ENCODE measurements around the gene SNAPC2.

The SNAPC2 gene

DNA sequence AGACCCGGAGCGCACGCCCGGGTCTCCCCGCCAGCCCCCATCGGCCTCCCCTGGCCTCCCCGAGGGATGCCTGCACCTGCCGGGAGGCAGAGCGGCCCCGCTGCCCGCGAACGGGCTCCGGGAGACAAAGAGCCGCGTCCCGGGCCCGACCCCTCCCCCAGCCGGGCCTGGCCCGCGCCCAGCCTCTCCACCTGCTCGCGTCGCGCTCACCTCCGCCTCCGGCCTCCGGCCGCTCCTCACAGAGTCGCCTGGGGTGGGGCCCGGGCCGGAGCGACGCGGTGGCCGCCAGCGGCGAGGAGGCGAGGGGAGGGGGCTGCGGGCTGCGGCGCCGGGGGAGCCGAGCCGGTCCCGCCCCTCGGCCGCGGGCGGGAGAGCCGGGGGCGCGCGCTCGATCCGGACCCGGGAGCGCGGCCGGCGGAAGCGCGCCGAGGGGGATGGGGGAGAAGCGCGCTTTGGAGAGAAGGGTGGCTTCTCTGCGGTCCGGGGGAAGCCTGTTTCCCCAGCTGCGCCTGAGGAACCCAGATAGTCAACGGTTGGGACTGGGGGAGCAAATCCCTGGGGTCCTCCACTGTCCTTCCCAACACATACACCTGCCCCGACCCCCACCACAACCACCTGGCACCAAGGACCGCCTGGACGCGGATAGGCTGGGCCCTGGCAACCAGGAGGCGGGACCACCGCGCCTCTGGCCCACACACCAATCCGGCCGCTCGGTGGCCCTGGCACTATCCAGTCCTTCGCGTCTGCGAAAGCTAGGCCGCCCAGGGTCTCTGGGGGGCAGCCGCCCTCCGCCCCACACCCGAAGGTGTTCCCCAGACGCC lies 45.9 kb upstream of the SNAPC2 start, which contains the start of gene PRR36:
Gene PRR36, minus strand, starts transcription at position 315 of the 821 bp plus-strand sequence. CDS start 701 bp downstream, outside the sequence.
- peak within 1 kb of the TSS; percentile 79 for H3K27ac ChIP-seq
- TF ChIP-seq, protein P1, sequence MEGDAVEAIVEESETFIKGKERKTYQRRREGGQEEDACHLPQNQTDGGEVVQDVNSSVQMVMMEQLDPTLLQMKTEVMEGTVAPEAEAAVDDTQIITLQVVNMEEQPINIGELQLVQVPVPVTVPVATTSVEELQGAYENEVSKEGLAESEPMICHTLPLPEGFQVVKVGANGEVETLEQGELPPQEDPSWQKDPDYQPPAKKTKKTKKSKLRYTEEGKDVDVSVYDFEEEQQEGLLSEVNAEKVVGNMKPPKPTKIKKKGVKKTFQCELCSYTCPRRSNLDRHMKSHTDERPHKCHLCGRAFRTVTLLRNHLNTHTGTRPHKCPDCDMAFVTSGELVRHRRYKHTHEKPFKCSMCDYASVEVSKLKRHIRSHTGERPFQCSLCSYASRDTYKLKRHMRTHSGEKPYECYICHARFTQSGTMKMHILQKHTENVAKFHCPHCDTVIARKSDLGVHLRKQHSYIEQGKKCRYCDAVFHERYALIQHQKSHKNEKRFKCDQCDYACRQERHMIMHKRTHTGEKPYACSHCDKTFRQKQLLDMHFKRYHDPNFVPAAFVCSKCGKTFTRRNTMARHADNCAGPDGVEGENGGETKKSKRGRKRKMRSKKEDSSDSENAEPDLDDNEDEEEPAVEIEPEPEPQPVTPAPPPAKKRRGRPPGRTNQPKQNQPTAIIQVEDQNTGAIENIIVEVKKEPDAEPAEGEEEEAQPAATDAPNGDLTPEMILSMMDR (conservative IDR thresholded peaks at IDR 0.05) = no peak

DNA sequence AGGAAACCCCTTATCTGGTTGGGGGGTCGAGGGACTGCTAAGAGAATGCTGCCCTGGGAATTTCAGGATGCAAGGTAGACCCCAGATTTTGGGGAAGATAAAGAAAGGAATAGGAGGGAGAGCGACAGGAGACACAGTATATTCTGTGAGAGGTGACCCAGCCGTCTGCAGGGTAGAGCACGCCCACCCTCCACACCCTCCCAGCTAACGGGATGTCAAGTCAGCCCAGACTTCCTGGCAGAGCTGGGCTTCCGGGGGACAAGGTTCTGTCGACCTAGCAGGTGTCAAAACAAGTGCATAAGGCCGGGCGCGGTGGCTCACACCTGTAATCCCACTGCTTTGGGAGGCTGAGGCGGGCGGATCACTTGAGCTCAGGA lies 45.3 kb upstream of the SNAPC2 start:
- peak overlapping the region; percentile 79 for H3K27ac ChIP-seq
- TF ChIP-seq, protein P1 (conservative IDR thresholded peaks at IDR 0.05) = no peak

DNA sequence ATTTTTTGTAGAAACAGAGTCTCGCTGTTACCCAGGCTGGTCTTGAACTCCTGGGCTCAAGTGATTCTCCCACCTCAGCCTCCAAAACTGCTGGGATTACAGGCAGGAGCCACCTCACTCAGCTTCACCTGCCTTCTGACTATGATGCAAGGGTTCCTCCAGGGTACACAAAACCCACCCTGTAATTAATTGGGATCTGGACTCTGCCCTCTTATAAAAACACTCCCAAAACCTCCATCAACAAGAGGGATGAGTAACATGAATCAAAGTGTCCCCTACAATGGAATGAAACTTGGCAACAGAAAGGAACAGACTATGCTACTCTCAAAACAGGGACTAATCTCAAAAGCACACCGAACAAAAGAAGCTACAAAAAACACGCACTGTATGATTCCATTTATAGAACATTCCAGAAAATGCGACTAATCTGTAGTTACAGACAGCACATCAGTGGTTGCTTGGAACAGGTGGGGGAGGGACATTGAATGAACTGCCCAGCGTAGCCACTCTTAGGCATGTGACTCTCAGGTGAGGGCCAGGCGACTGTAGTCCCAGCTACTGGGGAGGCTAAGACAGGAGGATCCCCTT lies 42.8 kb upstream of the SNAPC2 start:
- TF ChIP-seq, protein P1 (conservative IDR thresholded peaks at IDR 0.05) = no peak
- no peak overlapping the region for H3K27ac ChIP-seq

DNA sequence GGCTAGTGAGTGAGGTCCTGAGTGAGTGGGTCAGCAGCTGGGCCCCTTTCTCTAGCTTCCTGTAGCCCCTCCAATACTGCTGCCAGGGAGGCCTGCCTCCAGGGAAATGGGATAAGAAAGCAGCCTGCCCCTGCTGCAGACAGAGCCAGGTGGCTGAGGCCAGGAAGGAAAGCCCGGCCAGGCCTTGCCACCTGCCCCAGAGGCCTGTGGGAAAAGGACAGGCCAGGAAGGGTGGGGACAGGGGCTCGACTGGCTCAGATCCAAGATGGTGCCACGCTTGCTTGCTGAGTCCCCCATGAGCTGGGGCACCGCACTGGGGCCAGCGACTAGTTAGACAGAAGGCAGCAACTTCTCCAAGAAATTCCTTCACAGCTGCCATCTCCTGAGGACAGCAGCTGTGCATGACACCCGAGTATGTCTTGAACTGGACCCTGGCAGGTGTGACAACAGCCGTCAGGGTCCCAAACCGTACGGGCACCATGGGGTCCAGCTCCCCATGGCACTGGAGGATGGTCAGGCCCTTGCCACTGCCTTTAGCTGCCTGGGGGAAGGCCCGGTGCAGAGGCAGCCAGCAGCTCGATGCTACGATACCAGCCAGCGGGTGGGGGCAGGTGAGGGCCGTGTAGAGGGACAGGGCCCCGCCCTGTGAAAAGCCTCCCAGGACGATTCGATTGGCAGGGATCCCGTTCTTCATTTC lies 40.9 kb upstream of the SNAPC2 start:
- H3K27ac ChIP-seq = no peak overlapping the region
- TF ChIP-seq, protein P1 (conservative IDR thresholded peaks at IDR 0.05) = no peak

DNA sequence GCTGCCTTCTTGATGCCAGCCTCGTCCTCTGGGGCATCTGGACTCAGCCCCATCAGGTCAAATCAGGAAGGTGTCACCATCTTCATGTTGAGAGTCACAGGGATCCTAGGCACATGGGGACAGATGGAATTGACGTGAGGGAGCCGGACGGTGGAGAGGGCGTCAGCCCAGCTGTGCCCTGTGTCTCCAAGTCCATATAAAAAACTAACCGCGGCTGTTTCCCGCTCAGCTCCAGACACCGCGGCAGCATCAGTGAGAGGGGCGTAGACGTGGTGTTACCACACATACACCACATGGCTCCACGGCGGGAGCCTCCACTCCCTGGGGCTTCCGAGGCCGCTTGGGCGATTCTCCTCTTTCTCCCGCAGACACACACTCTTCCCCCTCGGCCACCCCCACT lies 40.3 kb upstream of the SNAPC2 start:
- no peak overlapping the region for H3K27ac ChIP-seq
- TF ChIP-seq, protein P1 (conservative IDR thresholded peaks at IDR 0.05) = no peak

DNA sequence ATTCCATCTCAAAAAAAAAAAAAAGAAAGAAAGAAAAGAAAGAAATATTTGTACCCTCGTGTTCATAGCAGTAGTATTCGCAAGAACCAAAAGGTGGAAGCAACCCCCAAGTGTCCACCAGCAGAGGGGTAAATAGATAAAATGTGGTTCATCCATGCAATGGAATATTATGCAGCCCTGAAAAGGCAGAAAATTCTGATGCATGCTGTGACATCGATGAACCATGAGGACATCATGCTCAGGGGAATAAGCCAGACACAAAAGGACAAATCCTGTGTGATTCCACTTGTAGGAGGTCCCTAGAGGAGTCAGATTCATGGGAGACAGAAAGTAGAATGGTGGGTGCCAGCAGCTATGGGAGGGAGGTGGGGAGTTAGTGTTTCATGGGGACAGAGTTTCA lies 38.2 kb upstream of the SNAPC2 start:
- TF ChIP-seq, protein P1 (conservative IDR thresholded peaks at IDR 0.05) = no peak

DNA sequence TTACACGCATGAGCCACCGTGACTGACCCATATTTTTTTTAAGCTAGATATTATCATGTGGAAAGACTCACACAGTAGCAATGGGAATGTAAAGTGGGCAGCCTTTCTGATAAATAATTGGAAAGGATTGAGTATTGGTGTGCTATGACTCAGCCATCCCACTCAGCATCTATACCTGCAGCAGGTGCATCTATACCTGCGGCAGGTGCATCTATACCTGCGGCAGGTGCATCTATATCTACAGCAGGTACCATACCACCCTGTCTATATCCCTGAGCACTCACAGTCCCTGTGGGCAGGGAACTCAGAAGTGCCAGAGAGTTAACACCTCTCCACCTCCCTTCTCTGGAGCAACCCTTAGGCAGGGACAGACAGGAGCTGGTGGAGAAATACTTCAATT lies 37.0 kb upstream of the SNAPC2 start:
- no peak overlapping the region for H3K27ac ChIP-seq

More for the DNA sequence above, 38.2 kb upstream of the SNAPC2 start:
- no peak overlapping the region for H3K27ac ChIP-seq

More for the DNA sequence above, 37.0 kb upstream of the SNAPC2 start:
- TF ChIP-seq, protein P1 (conservative IDR thresholded peaks at IDR 0.05) = no peak

Measured in VCaP (cell line).